Choroid plexus epithelial cell (primary cell): ENCODE data around the gene RAPGEF5.

Source experiments
- DNase-seq: peaks from one replicate; pipeline ENCODE4 v3.0.0-alpha.2; 2010; ENCODE audit warnings: low read depth
- H3K4me3 ChIP-seq: 2 replicates; pipeline ENCODE4 v1.5.1; 2011; ENCODE audit warnings: low read depth, mild to moderate bottlenecking, control low read depth, low read length, moderate library complexity
- CTCF ChIP-seq: conservative IDR thresholded peaks from 2 replicates; pipeline ENCODE4 v1.5.1; 2011; ENCODE audit warnings: low read depth, mild to moderate bottlenecking, control low read depth, inconsistent platforms, low read length, moderate library complexity

RAPGEF5 gene

GRCh38 chr7:22121702-22122474 lies 235.1 kb downstream of the RAPGEF5 start:
- no peak for TF ChIP-seq CTCF
- peak; percentile 65 for DNase-seq
- H3K4me3 ChIP-seq, result no peak overlapping the region

GRCh38 chr7:22120391-22121053 lies 236.4 kb downstream of the RAPGEF5 start:
- H3K4me3 ChIP-seq, result no peak overlapping the region
- TF ChIP-seq CTCF, result no peak
- DNase-seq, result no peak

- DNase-seq, result no peak
Measured at GRCh38 chr7:22117222-22117621, 239.7 kb downstream of the RAPGEF5 start.

GRCh38 chr7:22116451-22117030 lies 240.4 kb downstream of the RAPGEF5 start:
- no peak for TF ChIP-seq CTCF
- DNase-seq, result peak; percentile 27

More at GRCh38 chr7:22117222-22117621, 239.7 kb downstream of the RAPGEF5 start:
- TF ChIP-seq CTCF, result no peak
- no peak overlapping the region for H3K4me3 ChIP-seq

GRCh38 chr7:22115689-22116088 lies 241.3 kb downstream of the RAPGEF5 start:
- H3K4me3 ChIP-seq, result no peak overlapping the region
- TF ChIP-seq CTCF, result no peak
- no peak for DNase-seq

More at GRCh38 chr7:22116451-22117030, 240.4 kb downstream of the RAPGEF5 start:
- H3K4me3 ChIP-seq, result no peak overlapping the region

GRCh38 chr7:22114440-22114981 lies 242.4 kb downstream of the RAPGEF5 start:
- no peak overlapping the region for H3K4me3 ChIP-seq
- TF ChIP-seq CTCF, result no peak
- DNase-seq, result no peak
